Caco-2 (cell line): ENCODE measurements around the gene TGFBR2. TPM values are rescaled to one million over a fixed set of nuclear protein-coding genes. Genes with fewer than 3 reads are reported as not detected.

Experiments used
- BruUV-seq: library from RNA; stranded (reverse); fragments of 400-500 nt; replicated peaks from 2 replicates; lab custom pipeline; 2021; lab: Mats Ljungman, UMichigan
- CTCF ChIA-PET: fragments of 300-600 bp; sonication (Branson Sonifier 250); formaldehyde crosslinking; loops from one replicate; lab custom pipeline; 2022; ENCODE audit warnings: antibody characterized with exemption; lab: Charles Lee
- POLR2A ChIA-PET: fragments of 300-600 bp; sonication (Branson Sonifier 250); formaldehyde crosslinking; loops from one replicate; lab custom pipeline; 2022; ENCODE audit warnings: antibody characterized with exemption; lab: Charles Lee
- DNase-seq, 2 experiments: peaks; one replicate each; pipeline versions ENCODE4 v3.0.0 to v3.0.0-alpha.2; 2020 to 2022
- H3K27me3 ChIP-seq: replicated peaks from 2 replicates; pipeline ENCODE4 v1.6.0; 2011; ENCODE audit warnings: low read length; ENCODE audit not compliant: control insufficient read depth, insufficient read depth
- H3K36me3 ChIP-seq: 2 replicates; pipeline ENCODE4 v1.5.1; 2011; ENCODE audit warnings: low read length; ENCODE audit not compliant: control insufficient read depth, insufficient read depth
- H3K4me1 ChIP-seq: fragments of 250-450 bp; sonication (Bioruptor Pico); 2 replicates; pipeline ENCODE4 v1.5.1; 2020; ENCODE audit warnings: mild to moderate bottlenecking
- H3K4me3 ChIP-seq: 2 replicates; pipeline ENCODE4 v1.5.1; 2011; ENCODE audit warnings: low read depth, mild to moderate bottlenecking, control low read depth, low read length
- H3K9me3 ChIP-seq: fragments of 250-450 bp; sonication (Bioruptor Pico); 2 replicates; pipeline ENCODE4 v1.5.1; 2020; ENCODE audit warnings: mild to moderate bottlenecking, moderate library complexity
- H3K27ac Mint-ChIP-seq: one replicate; pipeline ENCODE4 v1.8.0; 2022; ENCODE audit warnings: mixed read lengths; ENCODE audit not compliant: unreplicated experiment
- H3K27me3 Mint-ChIP-seq: one replicate; pipeline ENCODE4 v1.8.0; 2022; ENCODE audit warnings: mixed read lengths; ENCODE audit not compliant: insufficient read depth, unreplicated experiment
- H3K36me3 Mint-ChIP-seq: one replicate; pipeline ENCODE4 v1.8.0; 2022; ENCODE audit warnings: mild to moderate bottlenecking, mixed read lengths; ENCODE audit not compliant: insufficient read depth, unreplicated experiment
- H3K4me1 Mint-ChIP-seq: one replicate; pipeline ENCODE4 v1.8.0; 2022; ENCODE audit warnings: low read depth, mixed read lengths; ENCODE audit not compliant: unreplicated experiment
- H3K4me3 Mint-ChIP-seq: one replicate; pipeline ENCODE4 v1.8.0; 2022; ENCODE audit warnings: mild to moderate bottlenecking, moderate library complexity, mixed read lengths; ENCODE audit not compliant: unreplicated experiment
- H3K9me3 Mint-ChIP-seq: one replicate; pipeline ENCODE4 v1.8.0; 2022; ENCODE audit warnings: mixed read lengths; ENCODE audit not compliant: unreplicated experiment
- CTCF ChIP-seq, 2 experiments: fragments of 200-600 bp in 1 of 2; IDR thresholded peaks; 1 replicate in 1 of 2; 2 replicates in 1 of 2; pipeline versions ENCODE4 v1.5.1 to v1.8.0; 2011 to 2022; ENCODE audit warnings: antibody characterized with exemption in 1 of 2, control low read depth in 1 of 2, inconsistent platforms in 1 of 2, low read depth in 1 of 2, low read length in 1 of 2, mild to moderate bottlenecking in 1 of 2, moderate library complexity in 1 of 2; ENCODE audit not compliant: insufficient read depth in 1 of 2, severe bottlenecking in 1 of 2, unreplicated experiment in 1 of 2
- intact Hi-C: fragments of 100-400 bp; cut with micrococcal nuclease; formaldehyde crosslinking; loops from one replicate; pipeline ENCODE4 v1.10.0; 2022; ENCODE audit not compliant: unreplicated experiment
- total RNA-seq: library from RNA; stranded (reverse); gene quantifications from 2 replicates; pipeline ENCODE4 v1.2.3, GENCODE V29; 2022

The TGFBR2 gene
- total RNA-seq, 1 experiment from 2014 or later: 40.5 TPM

DNA sequence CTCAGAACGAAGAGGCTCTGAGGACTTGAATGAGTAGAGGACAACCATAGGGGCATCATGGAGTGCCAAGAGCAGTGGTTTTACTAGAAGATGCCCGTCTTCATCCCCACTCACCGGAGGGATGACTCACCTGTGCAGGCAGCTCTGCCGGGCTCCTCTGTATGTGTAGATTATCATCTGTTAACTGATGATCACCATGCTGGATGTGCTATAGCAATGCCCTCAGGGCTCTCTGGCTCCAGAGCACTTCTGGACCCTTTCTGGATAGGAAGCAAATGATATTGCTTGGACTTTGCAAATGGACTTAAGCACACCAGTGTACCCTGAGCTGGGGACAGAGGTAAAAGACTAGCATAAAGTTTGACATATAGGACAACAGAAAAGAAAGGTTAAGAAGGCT lies 10.2 kb upstream of the TGFBR2 start:
- no peak for TF ChIP-seq CTCF (IDR thresholded peaks at IDR 0.05; ENCODE audit: insufficient read depth in 1 of 2, low read depth in 1 of 2, low read length in 1 of 2, severe bottlenecking in 1 of 2, unreplicated experiment in 1 of 2)
- peak overlapping the region; percentile 89 for H3K27ac Mint-ChIP-seq
- intact Hi-C loops: loop anchor here (10.0 kb wide), 1 partner anchor 251 kb away; no protein-coding TSS in a partner anchor
- DNase-seq: no peak
- peaks cover 7% of the 10 kb centered on the region for H3K9me3 Mint-ChIP-seq
- H3K27me3 Mint-ChIP-seq: no peaks in the 10 kb centered on the region
- BruUV-seq: no TSS peak
- POLR2A ChIA-PET: no interaction called here
- peak overlapping the region; percentile 5 for H3K4me3 Mint-ChIP-seq
- Histone ChIP-seq H3K4me3 (no peak overlapping the region), H3K4me1 (peaks cover 38% of the 10 kb centered on the region), H3K36me3 (no peaks in the 10 kb centered on the region), H3K27me3 (no peaks in the 10 kb centered on the region), H3K9me3 (no peaks in the 10 kb centered on the region)
- H3K36me3 Mint-ChIP-seq: peaks cover 10% of the 10 kb centered on the region
- CTCF ChIA-PET: no interaction called here
- H3K4me1 Mint-ChIP-seq: peaks cover 16% of the 10 kb centered on the region

DNA sequence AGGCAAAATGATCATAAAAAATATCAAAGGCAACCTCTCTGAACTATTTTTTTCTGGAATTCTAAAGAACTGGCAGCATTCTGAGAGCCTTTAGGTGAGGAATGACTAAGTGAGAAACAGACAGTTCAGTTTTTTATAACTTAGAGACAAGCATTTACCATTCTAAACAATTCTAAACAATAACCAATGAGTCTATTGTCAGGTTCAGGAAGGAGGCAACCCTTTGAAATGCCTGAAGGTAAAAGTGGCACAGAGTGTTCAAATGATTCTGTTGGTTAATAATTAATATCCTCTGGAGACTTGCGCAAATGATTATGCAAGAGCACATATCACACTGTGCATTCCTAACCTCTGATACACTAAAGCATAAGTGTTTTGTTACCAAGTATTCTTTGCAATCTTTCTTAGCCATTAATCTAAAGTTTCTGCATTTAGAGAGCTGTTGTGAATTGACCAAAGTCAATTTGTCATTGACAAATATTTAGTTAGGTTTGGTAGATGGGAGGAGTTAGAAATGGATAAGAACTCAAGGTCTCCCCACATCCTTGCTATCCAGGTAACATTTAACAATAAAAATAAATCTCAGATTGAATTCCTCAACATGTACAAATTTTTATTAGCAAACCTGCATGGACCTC lies 9.2 kb upstream of the TGFBR2 start:
- POLR2A ChIA-PET: interaction anchor here (0.6 kb wide), 1 partner anchor 9 kb away, joined by 3 read pairs; the partner anchor contains the start of gene TGFBR2
- peak overlapping the region; percentile 89 for H3K27ac Mint-ChIP-seq
- no peak overlapping the region for H3K4me3 ChIP-seq
- CTCF ChIA-PET: interaction anchor here (0.6 kb wide), 2 partner anchors 9 to 71 kb away, joined by 3 to 6 read pairs; partner anchors contain the start of gene TGFBR2
- peak overlapping the region; percentile 31 for H3K4me3 Mint-ChIP-seq
- H3K27me3 ChIP-seq: no peaks in the 10 kb centered on the region
- no peak for TF ChIP-seq CTCF (IDR thresholded peaks at IDR 0.05; ENCODE audit: insufficient read depth in 1 of 2, low read depth in 1 of 2, low read length in 1 of 2, severe bottlenecking in 1 of 2, unreplicated experiment in 1 of 2)
- H3K4me1 Mint-ChIP-seq: peaks cover 16% of the 10 kb centered on the region
- no TSS peak for BruUV-seq
- intact Hi-C loops: loop anchor here (1.0 to 10.0 kb wide), 6 partner anchors 9 to 369 kb away; partner anchors contain the start of gene TGFBR2
- no peaks in the 10 kb centered on the region for H3K36me3 ChIP-seq
- H3K4me1 ChIP-seq: peaks cover 45% of the 10 kb centered on the region
- H3K9me3 ChIP-seq: no peaks in the 10 kb centered on the region
- H3K36me3 Mint-ChIP-seq: peaks cover 10% of the 10 kb centered on the region
- H3K27me3 Mint-ChIP-seq: no peaks in the 10 kb centered on the region
- peaks cover 7% of the 10 kb centered on the region for H3K9me3 Mint-ChIP-seq
- DNase-seq: peak; percentile 63 to 79

GRCh38 chr3:30597769-30598134 lies 8.6 kb upstream of the TGFBR2 start:
- Mint-ChIP-seq H3K4me3 (peak overlapping the region; percentile 31), H3K27ac (peak overlapping the region; percentile 89), H3K9me3 (peaks cover 4% of the 10 kb centered on the region), H3K27me3 (no peaks in the 10 kb centered on the region), H3K4me1 (peaks cover 16% of the 10 kb centered on the region), H3K36me3 (peaks cover 10% of the 10 kb centered on the region)
- H3K36me3 ChIP-seq: no peaks in the 10 kb centered on the region
- ChIA-PET CTCF (interaction anchor here (0.6 kb wide), 2 partner anchors 8 to 72 kb away, joined by 3 to 6 read pairs; partner anchors contain the start of gene TGFBR2), POLR2A (interaction anchor here (0.6 kb wide), 1 partner anchor 8 kb away, joined by 3 read pairs; the partner anchor contains the start of gene TGFBR2)
- peaks cover 50% of the 10 kb centered on the region for H3K4me1 ChIP-seq
- no peak for TF ChIP-seq CTCF (IDR thresholded peaks at IDR 0.05; ENCODE audit: insufficient read depth in 1 of 2, low read depth in 1 of 2, low read length in 1 of 2, severe bottlenecking in 1 of 2, unreplicated experiment in 1 of 2)
- BruUV-seq: TSS peak; percentile 44
- H3K9me3 ChIP-seq: no peaks in the 10 kb centered on the region
- no peak for DNase-seq
- intact Hi-C loops: loop anchor here (1.0 to 10.0 kb wide), 6 partner anchors 9 to 369 kb away; partner anchors contain the start of gene TGFBR2
- no peak overlapping the region for H3K4me3 ChIP-seq
- no peaks in the 10 kb centered on the region for H3K27me3 ChIP-seq
